Activated effector memory CD4-positive, alpha-beta T cell treated with Interleukin-2 at 50 U/mL for 16 hours (primary cell): ENCODE results near the gene ZBED3.
"Not testable (repeated sequence)": the region's sequence is repeated elsewhere in the genome, so short reads cannot be mapped to it uniquely, and the experiment has no call there.

ENCODE experiments used
- DNase-seq: peaks from one replicate; pipeline ENCODE4 v3.0.0-alpha.2; 2020

Gene ZBED3, protein sequence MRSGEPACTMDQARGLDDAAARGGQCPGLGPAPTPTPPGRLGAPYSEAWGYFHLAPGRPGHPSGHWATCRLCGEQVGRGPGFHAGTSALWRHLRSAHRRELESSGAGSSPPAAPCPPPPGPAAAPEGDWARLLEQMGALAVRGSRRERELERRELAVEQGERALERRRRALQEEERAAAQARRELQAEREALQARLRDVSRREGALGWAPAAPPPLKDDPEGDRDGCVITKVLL

DNA sequence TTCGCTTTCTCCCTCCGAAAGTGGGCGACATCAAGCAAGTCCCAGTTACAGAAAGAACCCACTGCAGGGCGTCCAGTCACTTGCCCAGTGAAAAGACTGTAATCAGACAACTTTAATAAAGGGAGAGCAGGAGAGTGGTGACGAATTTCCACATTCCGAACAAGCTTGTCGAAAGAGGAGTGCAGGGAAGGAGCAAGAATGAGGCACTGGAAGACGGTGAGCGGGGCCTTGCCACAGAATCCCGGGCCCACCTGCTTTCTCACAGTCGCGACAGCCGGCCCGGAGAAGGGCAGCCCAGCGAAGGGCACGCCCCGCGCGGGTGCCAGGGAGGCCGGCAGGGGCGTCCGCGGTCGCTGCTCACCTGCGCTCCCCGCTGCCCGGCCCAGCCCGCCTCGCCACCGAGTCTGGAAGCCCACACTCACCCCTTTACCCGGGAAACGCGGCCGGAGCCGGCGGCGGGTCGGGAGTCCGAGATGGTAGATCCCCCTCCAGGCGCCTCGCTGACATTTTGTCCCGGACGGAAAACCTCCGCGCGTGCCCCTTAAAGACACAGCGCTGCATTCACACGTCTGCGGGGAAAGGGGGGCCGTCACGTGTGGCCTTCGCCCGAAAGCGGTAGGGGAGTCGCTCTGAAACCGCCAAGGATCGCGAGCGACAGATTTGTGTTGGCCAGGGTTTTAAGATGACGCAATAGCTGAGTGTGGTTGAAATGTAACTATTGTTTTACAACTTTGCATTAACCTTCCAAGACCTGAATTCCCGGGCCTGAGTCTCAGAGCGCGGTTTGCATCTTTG, at the start of gene ZBED3:
TSS of gene ZBED3 (minus strand) at position 597 of the 795 bp plus-strand sequence. CDS start 9,407 bp downstream, outside the sequence.
- DNase-seq: peak; percentile 23

DNA sequence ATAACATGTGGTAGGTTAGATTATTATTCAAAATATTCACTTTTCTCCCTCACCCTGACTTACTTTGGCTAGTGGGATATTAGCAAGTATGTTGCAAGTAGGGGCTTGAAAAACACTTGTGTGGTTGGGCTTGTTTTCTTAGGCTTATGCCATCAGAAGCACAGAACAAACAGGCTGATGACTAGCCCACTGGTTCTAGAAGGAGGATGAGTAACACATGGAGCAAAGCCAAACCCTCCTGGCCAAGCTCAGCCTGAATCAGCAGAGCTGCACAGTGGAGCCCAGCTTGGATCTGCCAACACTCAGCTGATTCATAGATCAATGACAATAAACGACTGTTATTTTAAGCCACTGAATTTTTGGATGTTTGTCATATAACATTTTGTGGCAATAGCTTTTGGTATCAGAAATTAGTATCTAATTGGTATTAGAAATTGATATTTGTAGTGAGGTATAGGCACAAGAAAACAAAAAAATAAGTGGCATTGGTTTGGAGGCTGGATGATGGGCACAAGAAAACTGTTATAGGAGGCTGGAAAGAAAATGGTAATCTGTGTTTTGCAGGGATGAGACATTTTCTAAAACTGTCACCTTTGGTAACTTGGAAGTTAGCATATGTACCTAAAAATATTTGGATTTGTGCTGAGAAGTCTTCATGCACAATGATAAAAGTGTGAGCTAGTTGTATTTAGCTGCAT, 46.1 kb upstream of the ZBED3 start:
- no peak for DNase-seq

DNA sequence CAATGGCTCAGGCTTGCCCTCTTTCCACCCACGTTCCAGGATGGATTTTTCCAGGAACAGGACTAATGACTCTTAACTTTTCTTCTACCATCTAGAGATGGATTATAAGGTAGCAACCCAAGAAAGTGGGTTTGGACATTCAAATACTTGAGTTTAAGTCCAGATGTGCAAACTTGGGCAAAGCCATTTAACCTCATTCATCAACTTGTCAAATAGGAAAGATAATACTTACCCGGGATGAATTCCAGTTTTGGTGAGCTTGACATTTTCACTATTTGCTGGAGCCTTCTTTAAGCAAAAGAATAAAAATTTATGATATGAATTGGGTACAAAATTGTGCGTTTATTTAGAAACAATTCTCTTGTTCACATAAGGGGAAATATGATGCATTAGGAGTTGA, 44.3 kb upstream of the ZBED3 start:
- no peak for DNase-seq

DNA sequence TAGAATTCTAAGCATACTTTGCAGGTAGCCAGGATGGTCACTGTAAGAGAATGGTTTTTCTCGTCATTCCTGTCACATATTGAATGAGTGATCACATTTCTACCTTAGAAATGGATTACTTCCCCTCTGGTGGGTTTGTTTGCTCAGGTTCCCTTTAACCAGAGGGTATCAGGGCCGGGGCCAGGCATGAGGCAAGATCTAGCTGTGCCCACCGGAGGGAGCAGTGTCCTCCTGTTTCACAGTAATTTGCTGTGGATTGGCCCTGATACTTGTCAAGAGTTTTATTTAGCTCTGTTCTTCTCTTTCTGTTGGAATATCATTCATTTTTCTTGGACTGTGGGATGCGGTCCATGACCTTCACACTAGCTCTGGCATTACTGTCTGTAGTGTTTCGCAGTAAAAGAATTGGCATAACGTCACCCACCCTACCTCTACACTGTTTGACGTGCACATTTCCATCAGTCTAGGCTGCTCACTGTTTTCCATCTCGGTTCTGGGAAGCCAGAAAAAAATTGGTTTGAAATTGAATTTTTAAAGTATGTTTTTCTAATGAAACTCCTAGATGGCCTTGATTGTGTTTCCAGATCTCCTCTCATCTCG, 42.4 kb upstream of the ZBED3 start:
- no peak for DNase-seq

DNA sequence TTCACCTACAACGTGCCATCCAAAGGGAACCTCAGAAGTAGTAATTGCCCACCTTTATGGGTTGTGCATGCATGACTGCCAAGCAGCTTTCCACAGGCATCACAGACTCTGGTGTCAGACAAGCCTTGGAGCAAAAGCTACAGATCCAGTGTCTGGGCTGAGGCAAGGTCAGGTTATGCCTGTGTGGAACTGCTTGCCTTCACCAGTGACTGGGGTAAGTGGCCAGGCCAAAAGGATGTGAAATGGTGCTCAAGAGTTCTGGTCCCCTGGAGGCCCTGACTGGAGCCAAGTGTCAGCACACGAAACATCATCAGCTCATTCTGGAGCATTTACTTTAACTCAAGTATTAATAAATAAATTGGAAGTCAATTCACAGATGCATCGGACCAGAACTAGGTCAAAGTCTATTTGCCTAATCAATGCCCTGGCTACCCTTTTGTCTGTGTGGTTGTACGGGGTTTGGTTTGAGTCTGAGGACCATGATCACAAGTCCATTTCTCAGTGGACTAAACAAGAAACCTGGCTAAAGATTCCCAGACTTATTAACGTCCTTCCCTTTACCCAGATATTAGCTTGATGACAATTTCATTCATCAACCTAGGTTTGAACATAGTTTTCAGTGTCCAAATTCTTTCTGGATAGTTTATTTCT, 41.5 kb upstream of the ZBED3 start:
- DNase-seq: no peak

DNA sequence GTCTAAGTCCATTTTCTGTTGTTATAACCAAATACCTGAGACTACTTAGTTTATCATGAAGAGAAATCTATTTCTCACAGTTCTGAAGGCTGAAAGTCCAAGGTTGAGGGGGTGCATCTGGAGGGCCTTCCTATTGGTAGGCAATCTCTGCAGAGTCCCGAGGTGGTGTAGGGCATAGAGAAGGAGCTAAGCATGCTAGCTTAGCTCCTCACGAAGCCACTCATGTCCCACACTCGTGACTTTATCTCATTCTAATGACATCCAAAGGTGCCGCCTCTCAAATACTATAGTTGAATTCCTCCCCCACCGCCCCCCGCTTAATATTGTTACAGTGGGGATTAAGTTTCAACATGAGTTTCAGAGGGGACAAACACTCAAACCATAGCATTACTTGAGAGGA, 36.0 kb upstream of the ZBED3 start:
- no peak for DNase-seq

DNA sequence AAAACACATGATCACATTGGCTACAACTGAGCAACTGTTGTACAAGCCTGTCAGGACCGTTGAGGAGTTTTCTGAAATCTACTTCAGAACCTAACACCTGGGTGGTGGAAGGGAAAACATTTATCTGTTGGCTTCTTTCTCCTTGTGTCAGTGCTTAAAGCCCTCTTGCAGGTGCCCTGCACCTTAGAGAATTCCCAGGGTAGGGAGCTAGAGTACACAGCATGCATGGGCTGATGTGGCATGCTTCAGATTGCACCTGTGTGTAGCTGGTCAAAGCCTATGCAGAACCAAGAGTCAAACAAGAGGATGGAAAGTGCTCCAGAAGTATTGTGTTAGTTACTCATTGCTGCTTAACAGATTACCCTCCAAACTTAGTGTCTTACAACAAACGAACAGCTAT, 33.6 kb upstream of the ZBED3 start:
- DNase-seq: no peak

DNA sequence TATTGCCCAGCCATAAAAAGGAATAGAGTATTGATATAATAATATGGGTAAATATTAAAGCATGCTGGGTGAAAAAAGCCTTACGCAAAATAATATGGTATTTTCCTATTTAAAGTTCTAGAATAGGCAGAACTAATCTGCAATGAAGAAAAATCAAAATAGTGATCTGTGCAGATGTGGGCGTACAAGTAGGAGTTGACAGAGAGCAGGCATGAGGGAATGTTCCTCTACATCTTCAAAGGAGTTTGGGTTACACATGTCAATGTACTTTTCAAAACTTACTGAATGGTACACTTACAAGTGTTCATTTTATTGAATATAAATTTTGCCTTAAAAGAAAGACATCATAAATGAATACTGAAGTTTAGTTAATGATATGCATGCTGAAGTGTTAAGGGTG, 33.0 kb upstream of the ZBED3 start:
- no peak for DNase-seq

DNA sequence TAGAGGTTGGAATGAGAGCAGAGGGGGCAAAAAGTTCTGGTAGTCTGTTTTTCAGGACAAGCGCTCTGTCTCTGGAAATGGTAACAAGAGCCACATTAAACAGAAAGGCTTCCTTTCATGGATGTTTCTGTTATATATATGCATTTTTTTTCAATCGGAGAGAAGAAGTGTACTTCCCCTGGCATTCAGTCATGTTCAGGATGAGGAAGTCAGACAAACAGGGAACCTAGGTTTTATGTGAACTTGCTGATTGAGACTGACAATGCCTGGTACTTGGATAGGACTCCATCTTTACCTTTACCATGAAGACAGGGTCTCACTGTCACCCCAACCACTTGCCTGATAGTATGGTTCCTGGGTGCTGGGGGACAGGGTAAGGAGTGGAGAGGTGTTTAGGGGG, 30.1 kb upstream of the ZBED3 start:
- no peak for DNase-seq

DNA sequence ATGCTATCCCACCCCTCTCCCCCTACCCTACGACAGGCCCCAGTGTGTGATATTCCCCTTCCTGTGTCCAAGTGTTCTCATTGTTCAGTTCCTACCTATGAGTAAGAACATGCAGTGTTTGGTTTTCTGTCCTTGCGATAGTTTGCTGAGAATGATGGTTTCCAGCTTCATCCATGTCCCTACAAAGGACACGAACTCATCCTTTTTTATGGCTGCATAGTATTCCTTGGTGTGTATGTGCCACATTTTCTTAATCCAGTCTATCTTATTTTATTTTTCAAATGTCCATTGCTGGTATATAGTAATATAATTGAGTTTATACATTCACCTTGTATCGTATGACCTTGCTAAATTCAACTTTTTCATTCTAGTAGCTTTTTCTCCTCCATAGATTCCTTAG, 19.9 kb upstream of the ZBED3 start:
- not testable (repeated sequence) for DNase-seq

DNA sequence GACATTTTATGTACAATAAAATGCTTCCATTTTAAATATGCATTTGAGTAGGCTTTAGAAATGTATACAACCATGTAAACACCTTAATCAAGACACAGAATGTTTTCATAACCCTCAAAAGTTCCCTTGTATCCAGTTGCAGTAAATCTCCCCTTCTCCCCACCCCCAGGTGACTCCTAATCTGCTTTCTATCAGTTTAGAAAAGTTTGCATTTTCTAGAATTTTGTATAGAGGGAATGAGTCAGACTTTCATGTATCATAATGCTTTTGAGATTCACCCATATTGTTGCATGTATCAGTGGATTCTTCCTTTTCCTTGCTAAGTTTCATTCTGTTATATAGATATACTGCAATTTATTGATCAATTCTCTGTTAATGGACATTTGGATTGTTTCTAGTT, 17.7 kb upstream of the ZBED3 start:
- no peak for DNase-seq

DNA sequence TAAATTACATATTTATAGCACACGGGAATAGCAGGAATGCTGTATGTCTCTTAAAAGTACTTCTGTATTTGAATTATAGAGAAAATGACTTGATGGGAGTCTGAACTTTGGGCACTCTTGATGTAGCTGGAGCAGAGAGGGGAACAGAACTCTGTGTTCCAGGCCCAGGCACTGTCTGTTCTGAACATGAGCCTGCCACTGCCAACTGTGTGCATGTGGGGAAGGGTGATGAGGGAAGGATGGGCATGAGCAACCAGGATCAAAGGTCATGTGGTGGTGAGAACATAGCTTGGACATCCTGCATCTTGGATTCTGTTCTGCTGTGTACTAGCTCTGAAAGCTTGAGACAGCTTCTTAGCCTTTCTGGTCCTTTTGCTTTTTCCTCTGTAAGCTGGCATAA, 16.4 kb upstream of the ZBED3 start:
- DNase-seq: no peak

DNA sequence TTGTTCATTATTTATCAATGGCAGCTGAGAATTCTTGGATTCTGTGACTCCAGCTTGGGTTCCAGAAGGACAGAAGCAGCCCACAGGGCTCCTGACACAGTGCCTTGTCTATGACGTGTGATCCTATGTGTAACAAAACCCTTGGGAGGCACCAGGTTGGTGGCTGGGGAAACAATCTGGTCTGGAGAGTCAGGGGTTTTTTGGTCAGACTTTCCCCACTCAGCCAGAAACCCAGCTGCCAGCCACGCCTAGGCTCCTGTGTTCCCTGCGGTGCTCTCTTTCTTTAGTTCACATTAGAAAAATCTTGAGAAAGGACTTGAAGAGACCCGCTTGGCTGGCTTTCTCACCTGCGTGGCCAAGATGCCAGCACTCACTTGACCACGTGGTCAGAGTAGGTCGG, 15.5 kb upstream of the ZBED3 start:
- DNase-seq: no peak

DNA sequence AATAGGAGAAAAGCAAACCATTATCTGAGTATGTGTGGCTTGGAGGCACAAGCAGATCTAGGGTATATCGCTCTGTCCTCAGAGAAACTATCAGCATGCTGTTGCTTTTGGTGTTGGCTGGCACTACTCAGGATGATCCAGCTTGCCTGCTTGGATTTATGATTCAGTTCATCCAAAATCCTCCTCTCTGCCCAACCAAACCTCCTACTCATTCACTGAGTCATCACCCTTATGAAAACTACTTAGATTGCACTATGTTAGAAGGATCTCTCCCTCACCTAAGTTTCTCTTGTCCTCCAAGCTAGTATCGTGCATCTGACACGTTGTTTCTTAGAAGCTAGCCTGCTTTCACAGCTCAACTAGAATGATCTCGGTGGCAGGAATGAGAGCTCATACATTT, 14.2 kb upstream of the ZBED3 start:
- DNase-seq: no peak

DNA sequence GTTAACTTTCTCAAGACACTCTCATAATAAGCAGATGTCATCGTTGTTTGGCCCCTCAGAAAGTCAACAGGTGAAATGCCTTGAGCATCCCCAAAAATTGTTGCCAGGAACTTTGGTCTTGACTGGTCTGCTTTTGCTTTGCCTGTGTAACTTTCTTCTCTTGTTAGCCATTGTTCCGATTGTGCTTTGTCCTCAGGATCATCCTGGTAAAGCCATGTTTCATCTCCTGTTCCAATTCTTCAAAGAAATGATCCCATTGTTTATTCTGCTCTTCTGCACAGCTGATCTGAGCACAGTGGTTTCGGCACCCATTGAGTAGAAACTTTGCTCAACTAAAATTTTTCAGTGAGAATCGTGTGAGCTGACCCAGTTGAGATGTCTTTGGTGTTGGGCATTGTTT, 8.1 kb upstream of the ZBED3 start:
- no peak for DNase-seq

DNA sequence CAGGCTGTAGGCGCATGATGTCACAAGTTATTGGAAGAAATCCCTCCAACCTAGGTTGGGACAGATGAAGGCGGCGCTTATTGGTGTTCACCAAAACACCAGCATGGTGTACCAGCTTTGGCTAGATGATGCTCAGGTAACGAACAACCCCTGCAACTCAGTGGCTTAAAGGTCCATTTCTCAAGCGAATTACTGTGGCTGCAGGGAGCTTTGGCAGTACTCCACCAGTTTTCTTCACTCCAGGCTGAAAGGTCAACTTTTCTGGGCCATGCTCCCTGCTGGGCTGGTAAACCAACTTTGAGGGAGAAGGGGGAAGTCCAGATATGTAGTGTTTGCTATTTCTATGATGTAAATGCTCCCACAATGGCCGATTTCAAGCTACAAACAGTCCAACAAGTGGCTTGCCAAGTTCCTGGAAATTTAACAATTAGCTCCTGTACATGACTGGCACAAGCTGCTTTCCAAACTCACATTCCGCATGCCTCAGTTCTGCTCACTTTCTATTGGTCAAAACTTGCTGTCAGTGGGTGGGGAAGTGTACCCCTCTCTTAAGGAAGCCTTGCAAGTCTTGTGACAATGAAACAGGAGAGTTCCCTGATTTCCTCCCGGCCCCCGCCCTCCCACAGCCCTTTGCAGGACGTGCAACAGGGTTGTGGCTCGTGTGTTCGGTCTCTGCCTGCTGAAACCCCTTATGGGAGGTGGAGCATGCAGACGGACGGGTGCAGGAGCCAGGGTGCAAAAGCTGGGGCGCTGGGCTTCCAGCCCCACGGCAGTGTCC, 588 bp upstream of the ZBED3 start:
- peak; percentile 1 for DNase-seq

DNA sequence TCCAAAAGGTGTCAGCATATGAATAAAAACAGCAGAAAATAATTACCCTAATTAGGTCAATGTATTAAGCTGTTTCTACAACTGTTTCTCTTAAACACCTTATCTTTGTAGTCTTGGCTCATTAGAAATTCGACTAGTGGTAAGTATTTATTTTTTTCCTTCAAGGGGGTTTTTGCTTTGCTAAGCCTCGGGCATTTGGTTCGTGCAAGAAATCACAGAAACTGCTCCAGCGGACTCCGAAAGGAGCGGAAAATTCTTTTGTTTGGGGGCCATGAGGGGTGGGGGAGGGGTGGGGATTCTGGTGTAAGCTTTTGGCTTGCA, 757 bp downstream of the ZBED3 start:
- DNase-seq: no peak

DNA sequence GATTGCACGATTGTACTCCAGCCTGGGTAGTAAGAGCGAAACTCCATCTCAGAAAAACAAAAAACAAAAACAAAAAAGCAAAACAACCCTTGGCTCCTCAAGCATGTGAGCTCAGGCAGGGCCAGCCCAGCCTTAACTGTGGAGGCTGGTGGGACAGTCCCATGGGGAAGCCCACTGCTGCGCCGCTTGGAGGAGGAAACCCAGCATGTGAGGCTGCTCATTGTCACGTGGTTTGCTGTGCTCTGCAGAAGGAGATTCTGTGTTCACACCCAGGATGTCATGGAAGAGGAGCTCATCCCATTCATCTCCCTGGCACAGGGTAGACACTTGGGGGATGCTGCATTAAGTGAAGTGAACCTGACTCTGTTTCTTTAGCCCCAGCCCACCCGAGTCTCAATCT, 4.0 kb downstream of the ZBED3 start:
- DNase-seq: no peak

DNA sequence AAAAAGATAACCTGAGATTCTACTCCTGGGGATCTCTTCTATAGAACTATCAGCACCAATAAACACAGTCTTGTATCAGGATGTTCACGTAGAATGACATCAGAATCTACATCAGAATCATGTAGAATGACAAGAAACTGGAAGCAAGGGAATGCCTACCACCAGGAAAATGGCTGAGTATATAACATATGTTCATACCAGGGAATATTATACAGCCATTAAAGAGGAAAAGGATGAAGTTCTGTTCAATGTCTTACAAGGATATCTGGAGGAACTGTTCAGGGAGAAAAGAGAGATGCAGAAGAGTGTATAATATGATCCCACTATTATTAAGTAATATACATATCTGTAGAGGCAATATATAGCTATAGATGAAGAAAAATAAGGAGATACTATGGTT, 4.8 kb downstream of the ZBED3 start:
- DNase-seq: no peak

DNA sequence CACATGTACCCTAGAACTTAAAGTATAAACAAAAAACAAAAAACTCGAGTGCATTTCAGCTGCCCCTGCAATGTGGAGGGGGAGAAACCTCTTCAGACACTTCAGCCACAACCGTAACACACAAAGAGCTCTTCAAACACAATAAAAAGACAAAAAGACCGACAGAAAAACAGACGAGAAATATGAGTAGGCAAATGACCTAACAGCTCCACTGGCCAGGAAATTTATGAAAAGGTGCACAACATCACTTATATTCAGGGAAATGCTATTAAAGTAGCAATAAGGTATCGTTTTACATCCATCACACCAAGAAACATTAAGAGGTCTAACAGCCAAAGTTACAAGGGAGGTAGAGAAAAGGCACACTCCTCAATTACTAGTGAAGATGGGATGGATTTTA, 6.2 kb downstream of the ZBED3 start:
- no peak for DNase-seq

DNA sequence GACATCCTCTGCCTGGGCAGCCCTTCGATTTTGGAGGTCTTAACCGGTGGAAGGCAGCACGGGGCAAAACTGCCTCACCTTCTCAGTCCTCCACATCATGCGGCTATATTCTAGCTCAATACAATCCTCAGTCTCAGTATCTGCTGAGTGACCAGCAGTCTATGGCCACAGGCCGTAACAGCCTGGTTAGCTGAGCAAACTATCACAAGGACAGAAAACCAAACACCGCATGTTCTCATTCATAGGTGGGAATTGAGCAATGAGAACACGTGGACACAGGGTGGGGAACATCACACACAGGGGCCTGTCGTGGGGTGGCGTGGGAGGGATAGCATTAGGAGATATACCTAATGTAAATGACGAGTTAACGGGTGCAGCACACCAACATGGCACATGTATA, 6.6 kb downstream of the ZBED3 start:
- DNase-seq: not testable (repeated sequence)

DNA sequence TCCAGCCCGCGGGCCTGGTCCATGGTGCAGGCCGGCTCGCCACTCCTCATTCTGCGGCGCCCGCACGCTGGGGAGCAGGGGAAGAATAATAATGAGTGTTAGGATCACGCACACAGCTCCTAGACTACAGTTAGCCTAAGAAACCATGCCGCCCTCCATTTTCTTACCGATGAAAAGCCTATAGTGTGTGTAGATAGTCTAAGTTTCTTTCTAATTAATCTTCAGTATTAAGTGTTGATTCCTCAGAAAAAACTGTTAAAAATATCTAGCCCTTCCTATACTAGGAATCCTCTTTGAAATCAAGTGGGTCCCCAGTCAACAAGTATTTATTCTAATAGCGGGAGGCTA, 9.3 kb downstream of the ZBED3 start:
- DNase-seq: no peak
